HFFc6 (cell line): Measurements from ENCODE around the gene ARHGAP28. TPM values are rescaled to one million over a fixed set of nuclear protein-coding genes. Genes with fewer than 3 reads are reported as not detected.
"Not testable (repeated sequence)": the region's sequence is repeated elsewhere in the genome, so short reads cannot be mapped to it uniquely, and the experiment has no call there.

ENCODE experiments used
- DNase-seq: peaks from one replicate; pipeline ENCODE4 v3.0.0-alpha.2; 2018
- H3K27ac Mint-ChIP-seq: 2 replicates; pipeline ENCODE4 v1.8.0; 2020; ENCODE audit warnings: mild to moderate bottlenecking, mixed read lengths
- H3K27me3 Mint-ChIP-seq: 2 replicates; pipeline ENCODE4 v1.8.0; 2021; ENCODE audit warnings: mild to moderate bottlenecking, moderate library complexity, mixed read lengths; ENCODE audit not compliant: insufficient read depth
- H3K36me3 Mint-ChIP-seq: 2 replicates; pipeline ENCODE4 v1.8.0; 2021; ENCODE audit warnings: low read depth, mixed read lengths
- H3K4me1 Mint-ChIP-seq: 2 replicates; pipeline ENCODE4 v1.8.0; 2020; ENCODE audit warnings: low read depth, mixed read lengths
- H3K4me3 Mint-ChIP-seq: 2 replicates; pipeline ENCODE4 v1.8.0; 2020; ENCODE audit warnings: mild to moderate bottlenecking, moderate library complexity, mixed read lengths
- H3K9me3 Mint-ChIP-seq: 2 replicates; pipeline ENCODE4 v1.8.0; 2020; ENCODE audit warnings: mild to moderate bottlenecking, mixed read lengths
- total RNA-seq, 6 experiments: library from RNA; stranded (reverse); fragmentation: NEBNext Ultra II Directional; extraction: Animal tissue kit (Norgen Biotek cat#: 25700); gene quantifications; 2 replicates in 1 of 6; 3 replicates in 5 of 6; pipeline ENCODE4 v1.2.3, GENCODE V29; 2021
- TF ChIP-seq, protein P1 (sequence below): fragments of 200-600 bp; sonication (generic); IDR thresholded peaks from 2 replicates; pipeline ENCODE4 v1.5.0; 2021; ENCODE audit warnings: antibody characterized with exemption, mild to moderate bottlenecking

The ARHGAP28 gene
- total RNA-seq, 6 experiments from 2014 or later = 0.05 to 0.97 (median 0.39) TPM; not detected in 1

DNA sequence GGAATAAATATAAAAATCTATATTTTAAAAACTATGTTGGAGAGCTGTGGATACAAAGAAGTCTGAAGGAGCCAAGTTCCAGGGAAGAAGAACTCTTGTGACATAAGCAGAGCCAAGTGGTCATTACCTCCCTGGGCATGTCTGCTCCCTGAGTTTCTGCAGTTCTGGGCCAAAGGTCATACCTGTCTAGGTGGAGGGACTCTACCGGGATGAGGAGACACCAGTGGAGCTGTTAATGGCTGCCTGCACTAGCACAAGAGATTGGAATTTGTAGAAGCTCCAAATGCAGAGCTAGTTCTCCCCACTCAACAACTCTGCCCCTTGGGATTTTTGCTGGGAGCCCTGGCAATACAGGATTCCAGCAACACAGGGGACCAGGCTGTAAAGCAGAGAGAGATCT lies 89.8 kb downstream of the ARHGAP28 start:
- Mint-ChIP-seq H3K36me3 (no peaks in the 10 kb centered on the region; the same call in 1 of the 2 replicates), H3K27me3 (no peaks in the 10 kb centered on the region; the same call in 1 of the 2 replicates), H3K4me3 (no peak overlapping the region), H3K4me1 (no peaks in the 10 kb centered on the region), H3K9me3 (peaks cover 30% of the 10 kb centered on the region), H3K27ac (no peak overlapping the region)
- no peak for DNase-seq
- TF ChIP-seq, protein P1, sequence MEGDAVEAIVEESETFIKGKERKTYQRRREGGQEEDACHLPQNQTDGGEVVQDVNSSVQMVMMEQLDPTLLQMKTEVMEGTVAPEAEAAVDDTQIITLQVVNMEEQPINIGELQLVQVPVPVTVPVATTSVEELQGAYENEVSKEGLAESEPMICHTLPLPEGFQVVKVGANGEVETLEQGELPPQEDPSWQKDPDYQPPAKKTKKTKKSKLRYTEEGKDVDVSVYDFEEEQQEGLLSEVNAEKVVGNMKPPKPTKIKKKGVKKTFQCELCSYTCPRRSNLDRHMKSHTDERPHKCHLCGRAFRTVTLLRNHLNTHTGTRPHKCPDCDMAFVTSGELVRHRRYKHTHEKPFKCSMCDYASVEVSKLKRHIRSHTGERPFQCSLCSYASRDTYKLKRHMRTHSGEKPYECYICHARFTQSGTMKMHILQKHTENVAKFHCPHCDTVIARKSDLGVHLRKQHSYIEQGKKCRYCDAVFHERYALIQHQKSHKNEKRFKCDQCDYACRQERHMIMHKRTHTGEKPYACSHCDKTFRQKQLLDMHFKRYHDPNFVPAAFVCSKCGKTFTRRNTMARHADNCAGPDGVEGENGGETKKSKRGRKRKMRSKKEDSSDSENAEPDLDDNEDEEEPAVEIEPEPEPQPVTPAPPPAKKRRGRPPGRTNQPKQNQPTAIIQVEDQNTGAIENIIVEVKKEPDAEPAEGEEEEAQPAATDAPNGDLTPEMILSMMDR = no peak

DNA sequence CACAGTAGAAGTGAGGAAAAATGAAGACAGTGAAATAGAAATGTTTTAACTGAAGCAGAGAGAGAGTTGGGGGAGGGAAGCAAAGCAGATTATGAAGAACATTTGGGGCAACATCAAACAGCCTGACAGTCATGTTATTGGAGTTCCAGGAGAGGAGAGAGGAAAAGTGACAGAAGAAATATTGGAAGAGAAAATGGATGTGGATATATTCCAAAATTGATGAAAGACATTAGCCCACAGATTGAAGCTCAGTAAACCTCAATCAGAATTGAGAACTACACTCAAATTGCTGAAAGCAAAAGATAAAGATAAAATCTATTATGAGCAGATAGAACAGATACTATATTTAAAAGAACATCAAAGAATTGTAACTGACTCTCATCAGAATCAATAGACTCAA lies 90.8 kb downstream of the ARHGAP28 start:
- no peak overlapping the region for H3K4me3 Mint-ChIP-seq

DNA sequence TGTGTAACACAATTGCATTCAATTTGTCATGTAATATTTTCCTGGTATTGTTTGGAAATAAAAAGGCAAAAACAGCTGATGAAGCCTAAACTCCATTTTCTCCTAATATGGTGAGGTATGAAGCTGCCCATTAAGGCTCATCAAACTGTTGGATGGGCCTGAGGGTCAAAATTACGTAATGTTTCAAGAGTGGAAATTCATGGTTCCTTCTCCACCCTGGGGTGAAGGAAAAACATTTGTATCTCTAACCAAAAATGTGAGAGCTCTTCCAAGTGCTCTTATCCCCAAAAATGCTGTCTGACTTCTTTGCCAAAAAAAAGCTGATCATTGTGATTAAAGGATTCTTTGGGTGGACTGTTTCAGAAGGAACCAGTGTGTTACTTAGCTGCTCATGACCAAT lies 91.8 kb downstream of the ARHGAP28 start:
- TF ChIP-seq, protein P1 = no peak
- Mint-ChIP-seq H3K27ac (no peak overlapping the region), H3K9me3 (peaks cover 26% of the 10 kb centered on the region), H3K27me3 (no peaks in the 10 kb centered on the region; the same call in 1 of the 2 replicates), H3K4me3 (no peak overlapping the region), H3K36me3 (no peaks in the 10 kb centered on the region), H3K4me1 (no peaks in the 10 kb centered on the region)
- no peak for DNase-seq

More for the DNA sequence above, 90.8 kb downstream of the ARHGAP28 start:
- Mint-ChIP-seq H3K36me3 (no peaks in the 10 kb centered on the region), H3K27me3 (no peaks in the 10 kb centered on the region; the same call in 1 of the 2 replicates), H3K27ac (no peak overlapping the region), H3K4me1 (no peaks in the 10 kb centered on the region), H3K9me3 (peaks cover 35% of the 10 kb centered on the region)
- TF ChIP-seq, protein P1 = no peak
- DNase-seq = no peak

DNA sequence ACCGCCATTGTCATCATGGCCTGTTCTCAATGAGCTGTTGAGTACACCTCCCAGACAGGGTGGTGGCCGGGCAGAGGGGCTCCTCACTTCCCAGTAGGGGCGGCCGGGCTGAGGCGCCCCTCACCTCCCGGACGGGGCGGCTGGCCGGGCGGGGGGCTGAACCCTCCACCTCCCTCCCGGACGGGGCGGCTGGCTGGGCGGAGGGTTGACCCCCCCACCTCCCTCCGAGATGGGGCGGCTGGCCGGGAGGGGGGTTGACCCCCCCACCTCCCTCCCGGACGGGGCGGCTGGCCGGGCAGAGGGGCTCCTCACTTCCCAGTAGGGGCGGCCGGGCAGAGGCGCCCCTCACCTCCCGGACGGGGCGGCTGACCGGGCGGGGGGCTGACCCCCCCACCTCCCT lies 97.6 kb downstream of the ARHGAP28 start:
- not testable (repeated sequence) for H3K36me3 Mint-ChIP-seq, H3K4me3 Mint-ChIP-seq, DNase-seq, H3K4me1 Mint-ChIP-seq, H3K27ac Mint-ChIP-seq, H3K27me3 Mint-ChIP-seq
- H3K9me3 Mint-ChIP-seq = peaks cover 11% of the 10 kb centered on the region

DNA sequence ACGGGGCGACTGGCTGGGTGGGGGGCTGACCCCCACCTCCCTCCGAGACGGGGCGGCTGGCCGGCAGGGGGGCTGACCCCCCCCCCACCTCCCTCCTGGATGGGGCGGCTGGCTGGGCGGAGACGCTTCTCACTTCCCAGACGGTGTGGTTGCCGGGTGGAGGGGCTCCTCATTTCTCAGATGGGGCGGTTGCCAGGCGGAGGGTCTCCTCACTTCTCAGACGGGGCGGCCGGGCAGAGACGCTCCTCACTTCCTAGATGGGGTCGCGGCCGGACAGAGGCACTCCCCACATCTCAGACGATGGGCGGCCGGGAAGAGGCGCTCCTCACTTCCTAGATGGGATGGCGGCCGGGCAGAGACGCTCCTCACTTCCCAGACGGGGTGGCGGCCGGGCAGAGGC lies 98.0 kb downstream of the ARHGAP28 start:
- H3K9me3 Mint-ChIP-seq = peaks cover 11% of the 10 kb centered on the region
- H3K4me3 Mint-ChIP-seq, H3K4me1 Mint-ChIP-seq, DNase-seq, H3K27ac Mint-ChIP-seq, H3K27me3 Mint-ChIP-seq, H3K36me3 Mint-ChIP-seq: not testable (repeated sequence)

DNA sequence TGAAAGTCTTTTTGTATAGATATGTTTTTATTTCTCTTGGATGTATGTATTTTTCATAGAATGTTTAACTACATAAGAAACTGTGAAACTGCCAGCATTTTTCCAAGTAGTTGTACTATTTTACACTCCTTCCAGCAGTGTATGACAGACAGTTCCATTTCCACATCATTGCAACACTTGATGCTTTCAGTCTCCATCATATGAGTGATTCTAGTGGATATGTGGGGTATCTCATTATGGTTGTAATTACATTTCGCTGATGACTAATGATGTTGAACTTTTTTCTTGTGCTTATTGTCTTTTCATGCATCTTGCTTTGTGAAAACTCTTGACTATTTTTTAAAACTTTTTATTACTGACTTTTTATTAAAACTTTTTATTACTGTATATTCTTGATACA lies 101.4 kb downstream of the ARHGAP28 start:
- Mint-ChIP-seq H3K27ac (no peak overlapping the region), H3K36me3 (no peaks in the 10 kb centered on the region), H3K27me3 (peaks cover 2% of the 10 kb centered on the region; the same call in 1 of the 2 replicates), H3K4me1 (no peaks in the 10 kb centered on the region), H3K9me3 (peaks cover 7% of the 10 kb centered on the region), H3K4me3 (no peak overlapping the region)
- DNase-seq = no peak
- TF ChIP-seq, protein P1 = no peak

DNA sequence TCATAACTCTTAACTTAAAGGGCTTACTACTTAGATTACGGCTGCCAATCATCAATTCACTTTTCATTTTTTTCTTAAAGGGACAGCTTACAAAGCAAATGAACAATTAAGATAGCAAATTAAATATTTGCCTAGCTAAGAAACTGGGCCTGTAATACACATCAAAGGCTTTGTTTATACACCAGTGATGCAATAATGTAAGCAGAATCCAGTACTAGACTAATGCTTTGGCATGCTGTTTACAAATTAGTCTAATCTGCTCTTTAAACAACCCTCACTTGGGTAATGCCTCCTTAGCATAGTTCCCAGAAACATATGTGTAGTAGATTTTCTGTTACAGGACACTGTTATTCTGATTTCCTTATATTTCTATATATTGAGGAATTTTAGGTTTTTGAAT lies 105.8 kb downstream of the ARHGAP28 start:
- no peaks in the 10 kb centered on the region for H3K36me3 Mint-ChIP-seq
- H3K27me3 Mint-ChIP-seq = no peaks in the 10 kb centered on the region
- no peak for DNase-seq
- H3K9me3 Mint-ChIP-seq = peaks cover 13% of the 10 kb centered on the region
- no peaks in the 10 kb centered on the region for H3K4me1 Mint-ChIP-seq
- no peak overlapping the region for H3K27ac Mint-ChIP-seq
- TF ChIP-seq, protein P1 = no peak
- H3K4me3 Mint-ChIP-seq = no peak overlapping the region
